ENCODE measurements around the gene SNX8.

Gene SNX8

DNA sequence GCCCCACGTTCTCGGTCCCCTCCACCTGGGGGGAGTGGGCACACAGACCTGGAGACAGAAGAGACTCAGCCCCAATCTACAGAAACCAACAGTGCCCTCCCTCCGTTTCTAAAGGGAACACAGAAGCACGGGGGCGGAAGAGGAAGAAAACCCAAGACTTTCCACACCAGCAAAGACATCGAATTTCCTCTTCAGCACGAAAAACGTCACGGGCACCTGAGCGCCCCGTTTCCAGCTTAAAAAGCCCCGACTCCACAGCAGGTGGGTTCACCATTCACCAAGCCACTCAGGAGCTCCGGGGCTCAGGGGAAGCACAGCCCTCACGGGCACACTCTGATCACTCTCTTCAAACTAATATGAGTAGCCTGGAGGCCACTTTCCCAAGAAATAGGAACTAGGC lies 52.6 kb downstream of the SNX8 start:
- TF ChIP-seq ZNF274 (IDR thresholded peaks at IDR 0.05; ENCODE audit: low read depth, low read length) (no peak), YY1 (IDR thresholded peaks at IDR 0.05; ENCODE audit: insufficient read depth, insufficient read length) (no peak), SUZ12 (IDR thresholded peaks at IDR 0.05; ENCODE audit: extremely low read depth, insufficient read depth, insufficient read length) (no peak)
- H3K9ac ChIP-seq (ENCODE audit: insufficient read length, low read depth): no peak overlapping the region
- H3K27me3 ChIP-seq (ENCODE audit: insufficient read depth, insufficient read length): no peaks in the 10 kb centered on the region
- H3K4me1 ChIP-seq (ENCODE audit: insufficient read depth, insufficient read length): peaks cover 14% of the 10 kb centered on the region
- peaks cover 72% of the 10 kb centered on the region for H3K36me3 ChIP-seq (ENCODE audit: insufficient read depth, insufficient read length, low read length)
- no peak for DNase-seq (ENCODE audit: low read depth, low spot score)
- H3K4me3 ChIP-seq (ENCODE audit: insufficient read length, low read depth): no peak overlapping the region
- H3K9me3 ChIP-seq (ENCODE audit: insufficient read depth, low read length): 0 out of 2 replicates have a peak, but pooled peaks cover 1% of the 10 kb centered on the region

GRCh38 chr7:2260820-2261219 lies 53.4 kb downstream of the SNX8 start:
- Histone ChIP-seq H3K36me3 (ENCODE audit: insufficient read depth, insufficient read length, low read length) (peaks cover 79% of the 10 kb centered on the region), H3K27me3 (ENCODE audit: insufficient read depth, insufficient read length) (no peaks in the 10 kb centered on the region), H3K9ac (ENCODE audit: insufficient read length, low read depth) (no peak overlapping the region), H3K9me3 (ENCODE audit: insufficient read depth, low read length) (no peaks in the 10 kb centered on the region), H3K4me3 (ENCODE audit: insufficient read length, low read depth) (no peak overlapping the region), H3K4me1 (ENCODE audit: insufficient read depth, insufficient read length) (peaks cover 14% of the 10 kb centered on the region)
- TF ChIP-seq YY1 (IDR thresholded peaks at IDR 0.05; ENCODE audit: insufficient read depth, insufficient read length) (no peak), SUZ12 (IDR thresholded peaks at IDR 0.05; ENCODE audit: extremely low read depth, insufficient read depth, insufficient read length) (no peak), ZNF274 (IDR thresholded peaks at IDR 0.05; ENCODE audit: low read depth, low read length) (no peak)
- DNase-seq (ENCODE audit: low read depth, low spot score): no peak

DNA sequence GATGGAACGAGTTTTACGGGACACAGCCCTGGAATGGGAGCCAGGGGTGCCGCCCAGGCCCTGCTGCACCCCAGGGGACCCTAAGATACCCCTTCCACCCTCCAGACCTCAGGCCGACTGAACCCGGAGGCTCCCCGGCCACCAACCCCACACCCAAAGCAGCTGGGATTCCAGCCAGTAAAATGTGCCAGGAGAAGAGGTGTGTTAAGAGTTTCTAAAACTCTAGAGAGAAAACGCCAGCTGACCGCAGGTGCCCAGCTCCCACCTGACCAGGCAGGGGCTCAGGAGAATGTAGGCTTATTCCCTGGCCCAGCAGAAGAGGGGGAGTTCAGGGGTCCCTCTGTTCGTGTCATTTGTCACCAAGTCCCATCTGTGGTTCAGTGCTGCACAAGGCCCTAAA lies 54.8 kb downstream of the SNX8 start:
- peaks cover 83% of the 10 kb centered on the region for H3K36me3 ChIP-seq (ENCODE audit: insufficient read depth, insufficient read length, low read length)
- peaks cover 14% of the 10 kb centered on the region for H3K4me1 ChIP-seq (ENCODE audit: insufficient read depth, insufficient read length)
- H3K9ac ChIP-seq (ENCODE audit: insufficient read length, low read depth): no peak overlapping the region

DNA sequence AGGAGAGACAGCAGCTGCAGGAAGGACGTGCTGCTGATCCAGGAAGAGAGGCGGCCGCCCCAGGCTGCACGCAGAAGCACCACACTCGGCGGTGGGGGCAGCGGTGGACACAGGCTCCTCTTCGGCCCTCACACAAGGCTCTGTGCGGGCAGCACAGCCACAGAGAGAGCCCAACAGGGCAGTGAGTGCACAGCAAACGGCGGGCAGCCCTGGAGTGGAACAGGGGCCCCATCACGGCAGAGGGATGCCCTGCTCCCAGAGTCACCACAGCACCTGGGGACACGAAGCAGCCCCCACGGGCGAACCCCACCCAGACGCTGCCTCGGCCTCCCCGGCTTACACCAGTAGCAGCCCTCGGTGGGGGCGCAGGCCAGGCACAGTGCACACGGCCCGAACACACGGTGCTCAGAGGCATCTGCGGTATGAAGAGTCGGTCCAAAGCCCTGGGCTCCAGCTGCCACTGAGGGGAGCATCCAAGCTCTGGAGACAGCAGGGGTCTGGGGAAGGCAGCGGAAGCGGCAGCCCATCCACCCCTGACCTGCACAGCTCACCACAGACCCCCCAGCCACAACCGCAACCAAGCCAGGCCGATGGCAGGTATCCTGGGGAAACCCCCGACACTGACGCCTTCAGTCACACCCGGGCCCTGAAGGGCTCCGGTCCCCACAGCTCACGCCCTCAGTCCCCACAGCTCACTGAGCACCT lies 55.4 kb downstream of the SNX8 start:
- no peaks in the 10 kb centered on the region for H3K27me3 ChIP-seq (ENCODE audit: insufficient read depth, insufficient read length)
- DNase-seq (ENCODE audit: low read depth, low spot score): no peak
- TF ChIP-seq SUZ12 (IDR thresholded peaks at IDR 0.05; ENCODE audit: extremely low read depth, insufficient read depth, insufficient read length) (no peak), ZNF274 (IDR thresholded peaks at IDR 0.05; ENCODE audit: low read depth, low read length) (no peak), YY1 (IDR thresholded peaks at IDR 0.05; ENCODE audit: insufficient read depth, insufficient read length) (no peak)
- no peak overlapping the region for H3K4me3 ChIP-seq (ENCODE audit: insufficient read length, low read depth)
- H3K9ac ChIP-seq (ENCODE audit: insufficient read length, low read depth): peak overlapping the region; percentile 54
- H3K4me1 ChIP-seq (ENCODE audit: insufficient read depth, insufficient read length): peaks cover 14% of the 10 kb centered on the region
- H3K36me3 ChIP-seq (ENCODE audit: insufficient read depth, insufficient read length, low read length): peaks cover 83% of the 10 kb centered on the region
- H3K9me3 ChIP-seq (ENCODE audit: insufficient read depth, low read length): no peaks in the 10 kb centered on the region

More for the DNA sequence above, 54.8 kb downstream of the SNX8 start:
- Histone ChIP-seq H3K4me3 (ENCODE audit: insufficient read length, low read depth) (no peak overlapping the region), H3K9me3 (ENCODE audit: insufficient read depth, low read length) (no peaks in the 10 kb centered on the region), H3K27me3 (ENCODE audit: insufficient read depth, insufficient read length) (no peaks in the 10 kb centered on the region)
- DNase-seq (ENCODE audit: low read depth, low spot score): no peak
- no peak for TF ChIP-seq SUZ12 (IDR thresholded peaks at IDR 0.05; ENCODE audit: extremely low read depth, insufficient read depth, insufficient read length)
- TF ChIP-seq YY1 (IDR thresholded peaks at IDR 0.05; ENCODE audit: insufficient read depth, insufficient read length): no peak
- no peak for TF ChIP-seq ZNF274 (IDR thresholded peaks at IDR 0.05; ENCODE audit: low read depth, low read length)

DNA sequence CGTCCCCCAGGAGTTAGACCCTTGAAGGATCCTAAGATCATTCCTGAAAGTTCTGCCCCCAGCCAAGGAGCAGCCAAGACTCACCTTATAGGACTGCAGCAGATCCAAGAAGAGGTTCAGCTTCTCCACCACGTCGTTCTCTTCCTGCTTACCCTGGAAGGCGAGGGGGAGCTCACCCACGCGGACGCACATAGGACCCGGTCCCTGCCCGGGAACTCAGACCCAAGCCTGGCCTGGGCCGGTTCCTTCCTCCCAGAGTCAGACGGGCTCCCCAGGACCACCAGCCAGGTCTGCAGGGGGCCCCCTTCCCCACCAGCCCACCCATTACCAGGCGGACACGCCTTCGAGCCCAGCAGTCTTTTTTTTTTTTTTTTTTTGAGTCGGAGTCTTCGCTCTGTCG lies 56.6 kb downstream of the SNX8 start:
- TF ChIP-seq YY1 (IDR thresholded peaks at IDR 0.05; ENCODE audit: insufficient read depth, insufficient read length) (no peak), SUZ12 (IDR thresholded peaks at IDR 0.05; ENCODE audit: extremely low read depth, insufficient read depth, insufficient read length) (no peak), ZNF274 (IDR thresholded peaks at IDR 0.05; ENCODE audit: low read depth, low read length) (no peak)
- peaks cover 14% of the 10 kb centered on the region for H3K4me1 ChIP-seq (ENCODE audit: insufficient read depth, insufficient read length)
- H3K27me3 ChIP-seq (ENCODE audit: insufficient read depth, insufficient read length): no peaks in the 10 kb centered on the region
- H3K9me3 ChIP-seq (ENCODE audit: insufficient read depth, low read length): no peaks in the 10 kb centered on the region
- DNase-seq (ENCODE audit: low read depth, low spot score): no peak
- H3K9ac ChIP-seq (ENCODE audit: insufficient read length, low read depth): peak overlapping the region; percentile 45
- peaks cover 86% of the 10 kb centered on the region for H3K36me3 ChIP-seq (ENCODE audit: insufficient read depth, insufficient read length, low read length)
- H3K4me3 ChIP-seq (ENCODE audit: insufficient read length, low read depth): no peak overlapping the region

DNA sequence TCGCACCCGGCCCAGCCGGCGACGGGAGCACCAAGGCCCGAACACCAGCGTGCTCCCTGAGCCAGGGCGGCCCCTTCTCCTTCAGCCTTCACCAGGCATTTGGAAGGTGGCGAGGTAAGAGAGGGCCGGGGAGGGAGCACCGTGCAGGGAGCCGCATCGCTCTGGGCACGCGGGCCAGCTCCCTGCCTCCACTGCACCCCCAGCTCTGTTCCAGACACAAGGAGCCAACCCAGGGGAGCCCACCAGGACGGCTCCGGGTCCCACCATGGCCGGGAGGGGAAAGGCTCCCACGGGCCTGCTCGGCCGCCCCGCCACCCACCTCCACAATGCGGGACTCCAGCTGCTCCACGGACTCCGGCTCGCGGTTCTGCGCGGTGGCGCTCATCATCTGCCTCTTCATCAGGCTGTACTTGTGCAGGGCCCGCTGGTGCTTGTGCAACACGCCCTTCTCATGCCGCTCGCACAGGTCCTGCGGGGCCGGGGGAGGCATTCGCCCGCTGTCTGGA lies 57.1 kb downstream of the SNX8 start:
- no peaks in the 10 kb centered on the region for H3K27me3 ChIP-seq (ENCODE audit: insufficient read depth, insufficient read length)
- H3K9me3 ChIP-seq (ENCODE audit: insufficient read depth, low read length): no peaks in the 10 kb centered on the region
- H3K36me3 ChIP-seq (ENCODE audit: insufficient read depth, insufficient read length, low read length): peaks cover 83% of the 10 kb centered on the region
- no peak for DNase-seq (ENCODE audit: low read depth, low spot score)
- TF ChIP-seq YY1 (IDR thresholded peaks at IDR 0.05; ENCODE audit: insufficient read depth, insufficient read length): no peak
- TF ChIP-seq ZNF274 (IDR thresholded peaks at IDR 0.05; ENCODE audit: low read depth, low read length): no peak
- TF ChIP-seq SUZ12 (IDR thresholded peaks at IDR 0.05; ENCODE audit: extremely low read depth, insufficient read depth, insufficient read length): no peak
- H3K4me3 ChIP-seq (ENCODE audit: insufficient read length, low read depth): no peak overlapping the region
- H3K9ac ChIP-seq (ENCODE audit: insufficient read length, low read depth): peak overlapping the region; percentile 45
- H3K4me1 ChIP-seq (ENCODE audit: insufficient read depth, insufficient read length): peaks cover 14% of the 10 kb centered on the region

GRCh38 chr7:2256306-2257045 lies 57.8 kb downstream of the SNX8 start:
- no peaks in the 10 kb centered on the region for H3K27me3 ChIP-seq (ENCODE audit: insufficient read depth, insufficient read length)
- H3K9me3 ChIP-seq (ENCODE audit: insufficient read depth, low read length): no peaks in the 10 kb centered on the region
- TF ChIP-seq SUZ12 (IDR thresholded peaks at IDR 0.05; ENCODE audit: extremely low read depth, insufficient read depth, insufficient read length): no peak
- no peak for TF ChIP-seq ZNF274 (IDR thresholded peaks at IDR 0.05; ENCODE audit: low read depth, low read length)
- no peak for TF ChIP-seq YY1 (IDR thresholded peaks at IDR 0.05; ENCODE audit: insufficient read depth, insufficient read length)
- H3K9ac ChIP-seq (ENCODE audit: insufficient read length, low read depth): no peak overlapping the region
- H3K36me3 ChIP-seq (ENCODE audit: insufficient read depth, insufficient read length, low read length): peaks cover 81% of the 10 kb centered on the region
- H3K4me1 ChIP-seq (ENCODE audit: insufficient read depth, insufficient read length): peaks cover 14% of the 10 kb centered on the region
- DNase-seq (ENCODE audit: low read depth, low spot score): no peak
- H3K4me3 ChIP-seq (ENCODE audit: insufficient read length, low read depth): no peak overlapping the region

Measured in NT2/D1 (cell line).